C4-2B (cell line): ENCODE results near the gene LRRN2.

ENCODE experiments used
- H3K27ac ChIP-seq: fragments of 450-650 bp; 2 replicates; pipeline ENCODE4 v1.5.1; 2017
- CTCF ChIP-seq: fragments of 450-650 bp; conservative IDR thresholded peaks from 2 replicates; pipeline ENCODE4 v1.5.1; 2017; ENCODE audit warnings: mild to moderate bottlenecking
- ZFX ChIP-seq: fragments of 450-650 bp; IDR thresholded peaks from 2 replicates; pipeline ENCODE4 v1.6.1; 2017

The LRRN2 gene

GRCh38 chr1:204584699-204585372 is 100.7 kb downstream of the LRRN2 start:
- TF ChIP-seq CTCF: no peak
- no peak for TF ChIP-seq ZFX
- H3K27ac ChIP-seq: no peak overlapping the region

GRCh38 chr1:204583909-204584632 is 101.5 kb downstream of the LRRN2 start:
- H3K27ac ChIP-seq: no peak overlapping the region
- TF ChIP-seq ZFX (no peak), CTCF (no peak)

GRCh38 chr1:204581759-204582158 is 103.8 kb downstream of the LRRN2 start:
- H3K27ac ChIP-seq: no peak overlapping the region
- TF ChIP-seq ZFX (no peak), CTCF (no peak)

- TF ChIP-seq CTCF: no peak
- TF ChIP-seq ZFX: no peak
- no peak overlapping the region for H3K27ac ChIP-seq
Observed at GRCh38 chr1:204580862-204581261, 104.7 kb downstream of the LRRN2 start.

GRCh38 chr1:204579681-204580080 is 105.9 kb downstream of the LRRN2 start:
- TF ChIP-seq ZFX (no peak), CTCF (no peak)
- no peak overlapping the region for H3K27ac ChIP-seq

GRCh38 chr1:204578867-204579664 is 106.5 kb downstream of the LRRN2 start:
- TF ChIP-seq ZFX: no peak
- no peak for TF ChIP-seq CTCF
- H3K27ac ChIP-seq: no peak overlapping the region
